C4-2B (cell line): Measurements from ENCODE around the gene HAO2.

Source experiments
- ZFX ChIP-seq: fragments of 450-650 bp; IDR thresholded peaks from 2 replicates; pipeline ENCODE4 v1.6.1; 2017
- TF ChIP-seq, protein P1 (sequence below): fragments of 450-650 bp; conservative IDR thresholded peaks from 2 replicates; pipeline ENCODE4 v1.5.1; 2017; ENCODE audit warnings: mild to moderate bottlenecking

DNA sequence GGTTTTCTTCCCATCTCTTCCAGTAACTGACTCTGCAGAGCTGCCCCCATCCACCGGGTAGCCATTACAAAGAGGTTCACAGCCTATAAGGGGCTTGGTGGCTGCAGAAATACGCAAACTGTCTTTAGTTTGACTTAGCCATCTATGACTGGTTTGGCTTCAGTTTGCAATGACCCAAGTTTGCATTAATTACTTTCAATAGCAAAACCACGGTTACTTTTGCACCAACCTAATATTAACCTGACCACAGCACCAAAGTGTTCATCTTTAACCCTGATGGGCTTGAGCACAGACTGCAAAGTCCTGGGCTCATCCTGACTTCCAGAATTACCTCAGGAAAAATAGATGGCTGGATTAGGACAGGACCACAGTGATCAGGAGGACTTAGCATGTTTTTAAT is 2.2 kb upstream of the HAO2 start:
- TF ChIP-seq, protein P1, sequence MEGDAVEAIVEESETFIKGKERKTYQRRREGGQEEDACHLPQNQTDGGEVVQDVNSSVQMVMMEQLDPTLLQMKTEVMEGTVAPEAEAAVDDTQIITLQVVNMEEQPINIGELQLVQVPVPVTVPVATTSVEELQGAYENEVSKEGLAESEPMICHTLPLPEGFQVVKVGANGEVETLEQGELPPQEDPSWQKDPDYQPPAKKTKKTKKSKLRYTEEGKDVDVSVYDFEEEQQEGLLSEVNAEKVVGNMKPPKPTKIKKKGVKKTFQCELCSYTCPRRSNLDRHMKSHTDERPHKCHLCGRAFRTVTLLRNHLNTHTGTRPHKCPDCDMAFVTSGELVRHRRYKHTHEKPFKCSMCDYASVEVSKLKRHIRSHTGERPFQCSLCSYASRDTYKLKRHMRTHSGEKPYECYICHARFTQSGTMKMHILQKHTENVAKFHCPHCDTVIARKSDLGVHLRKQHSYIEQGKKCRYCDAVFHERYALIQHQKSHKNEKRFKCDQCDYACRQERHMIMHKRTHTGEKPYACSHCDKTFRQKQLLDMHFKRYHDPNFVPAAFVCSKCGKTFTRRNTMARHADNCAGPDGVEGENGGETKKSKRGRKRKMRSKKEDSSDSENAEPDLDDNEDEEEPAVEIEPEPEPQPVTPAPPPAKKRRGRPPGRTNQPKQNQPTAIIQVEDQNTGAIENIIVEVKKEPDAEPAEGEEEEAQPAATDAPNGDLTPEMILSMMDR = no peak
- TF ChIP-seq ZFX = no peak
